ENCODE results near the gene FLT3.
"Not testable (repeated sequence)": the region's sequence is repeated elsewhere in the genome, so short reads cannot be mapped to it uniquely, and the experiment has no call there.

Gene FLT3

DNA sequence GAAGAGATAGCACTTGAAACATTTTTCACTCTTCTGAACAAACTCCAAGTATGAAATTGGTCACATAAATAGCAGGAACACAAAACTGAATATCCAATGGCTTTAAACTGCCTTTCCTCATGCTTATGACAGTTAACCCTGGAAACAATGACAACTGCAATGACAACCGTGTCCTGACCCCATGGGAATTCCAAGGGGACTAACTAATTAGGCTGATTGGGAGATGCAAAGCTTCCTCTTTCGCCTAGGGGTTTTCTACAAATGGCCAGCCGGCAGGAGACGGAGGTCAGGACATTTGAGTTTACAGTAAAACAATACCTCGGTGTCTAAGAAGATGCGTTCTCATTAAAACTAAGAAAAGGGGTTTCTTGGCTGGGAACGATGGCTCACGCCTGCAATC is 58.9 kb downstream of the FLT3 start:
- Histone ChIP-seq H3K27me3 (no peaks in the 10 kb centered on the region), H3K4me3 (no peak overlapping the region), H3K27ac (no peak overlapping the region), H3K4me1 (no peaks in the 10 kb centered on the region), H3K36me3 (no peaks in the 10 kb centered on the region), H3K9me3 (no peaks in the 10 kb centered on the region)
- TF ChIP-seq, protein P1, sequence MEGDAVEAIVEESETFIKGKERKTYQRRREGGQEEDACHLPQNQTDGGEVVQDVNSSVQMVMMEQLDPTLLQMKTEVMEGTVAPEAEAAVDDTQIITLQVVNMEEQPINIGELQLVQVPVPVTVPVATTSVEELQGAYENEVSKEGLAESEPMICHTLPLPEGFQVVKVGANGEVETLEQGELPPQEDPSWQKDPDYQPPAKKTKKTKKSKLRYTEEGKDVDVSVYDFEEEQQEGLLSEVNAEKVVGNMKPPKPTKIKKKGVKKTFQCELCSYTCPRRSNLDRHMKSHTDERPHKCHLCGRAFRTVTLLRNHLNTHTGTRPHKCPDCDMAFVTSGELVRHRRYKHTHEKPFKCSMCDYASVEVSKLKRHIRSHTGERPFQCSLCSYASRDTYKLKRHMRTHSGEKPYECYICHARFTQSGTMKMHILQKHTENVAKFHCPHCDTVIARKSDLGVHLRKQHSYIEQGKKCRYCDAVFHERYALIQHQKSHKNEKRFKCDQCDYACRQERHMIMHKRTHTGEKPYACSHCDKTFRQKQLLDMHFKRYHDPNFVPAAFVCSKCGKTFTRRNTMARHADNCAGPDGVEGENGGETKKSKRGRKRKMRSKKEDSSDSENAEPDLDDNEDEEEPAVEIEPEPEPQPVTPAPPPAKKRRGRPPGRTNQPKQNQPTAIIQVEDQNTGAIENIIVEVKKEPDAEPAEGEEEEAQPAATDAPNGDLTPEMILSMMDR (IDR thresholded peaks at IDR 0.05) = no peak
- DNase-seq = no peak
- intact Hi-C loops (cut with DNase I; ENCODE audit: low total_unique reads) = no loop called here

DNA sequence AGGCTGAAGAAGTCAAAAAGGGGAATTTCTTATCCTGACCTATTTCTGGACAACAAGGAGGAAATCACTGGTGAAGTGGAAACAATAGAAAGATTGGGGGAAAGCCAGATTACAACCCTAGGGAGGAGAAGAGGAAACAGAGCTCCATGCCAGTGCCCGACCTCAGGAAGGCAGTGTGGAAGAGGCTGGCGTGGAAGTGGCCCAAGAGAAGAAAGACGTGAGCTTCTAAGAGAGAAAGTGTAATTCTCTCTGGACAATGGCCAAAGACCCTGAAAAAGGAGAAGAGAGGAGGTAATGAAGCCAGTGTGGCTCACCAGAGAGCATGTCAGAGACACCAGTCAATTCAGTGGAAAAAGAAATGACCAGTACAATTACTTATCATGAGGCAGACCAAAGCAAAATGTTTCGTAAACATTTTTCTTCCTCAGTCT is 59.3 kb downstream of the FLT3 start:
- no peak overlapping the region for H3K4me3 ChIP-seq
- no peaks in the 10 kb centered on the region for H3K27me3 ChIP-seq
- TF ChIP-seq, protein P1 (IDR thresholded peaks at IDR 0.05) = no peak
- intact Hi-C loops (cut with DNase I; ENCODE audit: low total_unique reads) = no loop called here
- H3K27ac ChIP-seq = no peak overlapping the region
- no peak for DNase-seq
- H3K9me3 ChIP-seq = no peaks in the 10 kb centered on the region
- no peaks in the 10 kb centered on the region for H3K4me1 ChIP-seq
- no peaks in the 10 kb centered on the region for H3K36me3 ChIP-seq

DNA sequence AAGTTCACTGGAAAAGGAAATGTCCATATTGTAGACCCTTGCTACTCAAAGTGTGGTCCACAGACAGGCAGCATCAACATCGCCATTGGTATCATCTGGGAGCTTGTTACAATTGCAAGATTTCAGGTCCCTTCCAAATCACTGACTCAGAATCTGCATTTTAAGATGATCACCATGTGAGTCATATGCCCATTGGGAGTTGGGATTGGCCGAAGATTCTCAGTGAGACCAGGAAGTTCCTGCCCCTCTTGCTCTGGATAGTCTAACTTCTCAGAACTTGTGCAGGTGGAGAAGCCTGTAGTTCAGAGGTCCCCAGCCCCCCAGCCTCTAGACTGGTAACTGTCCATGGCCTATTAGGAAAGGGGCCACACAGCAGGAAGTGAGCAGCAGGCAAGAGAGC is 63.0 kb downstream of the FLT3 start:
- Histone ChIP-seq H3K4me3 (no peak overlapping the region), H3K27ac (no peak overlapping the region), H3K4me1 (no peaks in the 10 kb centered on the region), H3K36me3 (no peaks in the 10 kb centered on the region), H3K27me3 (no peaks in the 10 kb centered on the region), H3K9me3 (no peaks in the 10 kb centered on the region)
- intact Hi-C loops (cut with DNase I; ENCODE audit: low total_unique reads) = no loop called here
- no peak for DNase-seq
- TF ChIP-seq, protein P1 (IDR thresholded peaks at IDR 0.05) = no peak

DNA sequence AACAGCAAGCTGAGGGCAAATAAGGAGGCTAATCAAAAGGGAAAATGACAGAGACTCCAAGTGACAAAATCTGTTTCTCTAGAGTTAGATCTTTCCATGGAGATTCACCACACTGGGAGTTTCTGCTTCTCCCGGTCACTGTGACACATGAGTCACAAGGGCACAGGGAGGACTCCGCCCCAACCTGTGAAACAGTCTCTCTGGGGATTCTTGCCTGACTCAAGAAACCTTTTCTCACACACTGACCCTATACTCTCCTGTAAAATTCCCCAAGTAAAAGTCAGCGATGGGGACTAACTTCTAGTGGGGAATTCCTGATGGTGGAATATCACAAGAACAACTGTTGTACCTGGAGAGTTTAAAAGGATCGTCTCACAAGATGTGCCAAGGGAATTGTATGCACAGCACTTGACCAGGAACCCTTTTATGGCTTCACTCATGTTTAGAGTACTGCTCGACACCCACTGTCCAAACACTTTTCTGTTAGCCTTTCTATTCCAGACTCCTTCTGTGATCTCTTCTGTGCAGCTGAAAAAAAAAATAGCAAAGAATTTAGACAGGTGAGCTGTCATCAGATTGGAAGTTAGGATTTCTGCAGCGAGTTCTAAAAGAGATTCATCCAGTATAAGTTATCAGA is 65.1 kb downstream of the FLT3 start:
- no peak overlapping the region for H3K27ac ChIP-seq
- no peaks in the 10 kb centered on the region for H3K9me3 ChIP-seq
- no peak for DNase-seq
- H3K36me3 ChIP-seq = no peaks in the 10 kb centered on the region
- intact Hi-C loops (cut with DNase I; ENCODE audit: low total_unique reads) = no loop called here
- TF ChIP-seq, protein P1 (IDR thresholded peaks at IDR 0.05) = no peak
- no peaks in the 10 kb centered on the region for H3K4me1 ChIP-seq
- no peak overlapping the region for H3K4me3 ChIP-seq
- no peaks in the 10 kb centered on the region for H3K27me3 ChIP-seq

DNA sequence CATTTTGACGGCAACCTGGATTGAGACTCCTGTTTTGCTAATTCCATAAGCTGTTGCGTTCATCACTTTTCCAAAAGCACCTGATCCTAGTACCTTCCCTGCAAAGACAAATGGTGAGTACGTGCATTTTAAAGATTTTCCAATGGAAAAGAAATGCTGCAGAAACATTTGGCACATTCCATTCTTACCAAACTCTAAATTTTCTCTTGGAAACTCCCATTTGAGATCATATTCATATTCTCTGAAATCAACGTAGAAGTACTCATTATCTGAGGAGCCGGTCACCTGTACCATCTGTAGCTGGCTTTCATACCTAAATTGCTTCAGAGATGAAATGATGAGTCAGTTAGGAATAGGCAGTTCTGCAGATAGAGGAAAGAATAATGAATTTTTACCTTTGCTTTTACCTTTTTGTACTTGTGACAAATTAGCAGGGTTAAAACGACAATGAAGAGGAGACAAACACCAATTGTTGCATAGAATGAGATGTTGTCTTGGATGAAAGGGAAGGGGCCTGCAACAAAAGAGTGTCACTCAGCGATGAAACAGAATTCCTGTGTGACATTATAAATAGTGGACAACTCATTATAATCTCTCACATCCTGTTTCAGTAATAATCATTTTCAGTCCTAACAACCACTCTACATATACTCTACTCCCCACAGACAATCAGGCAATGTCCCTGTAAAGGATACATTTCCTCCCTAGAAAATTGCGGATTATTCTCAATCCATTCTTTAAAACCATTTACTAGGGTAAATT is 66.3 kb downstream of the FLT3 start:
- H3K4me1 ChIP-seq = no peaks in the 10 kb centered on the region
- no peaks in the 10 kb centered on the region for H3K9me3 ChIP-seq
- no peak for DNase-seq
- TF ChIP-seq, protein P1 (IDR thresholded peaks at IDR 0.05) = no peak
- no peaks in the 10 kb centered on the region for H3K36me3 ChIP-seq
- intact Hi-C loops (cut with DNase I; ENCODE audit: low total_unique reads) = no loop called here
- no peaks in the 10 kb centered on the region for H3K27me3 ChIP-seq
- H3K27ac ChIP-seq = no peak overlapping the region
- no peak overlapping the region for H3K4me3 ChIP-seq

DNA sequence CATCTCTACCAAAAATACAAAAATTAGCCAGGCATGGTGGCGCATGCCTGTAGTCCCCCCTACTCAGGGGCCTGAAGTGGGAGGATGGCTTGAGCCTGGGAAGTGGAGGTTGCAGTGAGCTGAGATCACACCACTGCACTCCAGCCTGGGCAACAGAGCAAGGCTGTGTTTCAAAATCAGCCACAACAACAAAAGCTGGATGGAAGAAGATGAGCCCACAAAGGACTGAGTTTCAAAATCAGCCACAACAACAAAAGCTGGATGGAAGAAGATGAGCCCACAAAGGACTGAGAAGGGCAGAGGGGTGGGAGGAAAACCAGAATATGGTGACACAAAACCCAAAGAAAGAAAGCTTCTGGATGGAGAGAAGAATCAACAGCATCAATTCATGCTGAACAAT is 67.9 kb downstream of the FLT3 start:
- H3K27ac ChIP-seq; intact Hi-C loops (cut with DNase I; ENCODE audit: low total_unique reads); H3K4me1 ChIP-seq; H3K27me3 ChIP-seq; H3K9me3 ChIP-seq; H3K36me3 ChIP-seq; DNase-seq; H3K4me3 ChIP-seq: not testable (repeated sequence)
